Glutamatergic neuron (in vitro differentiated cells): ENCODE data around the gene GALNT7. TPM values are rescaled to one million over a fixed set of nuclear protein-coding genes. Genes with fewer than 3 reads are reported as not detected.

Experiments used
- DNase-seq: peaks from one replicate; pipeline ENCODE4 v3.0.0; 2022
- H3K27ac Mint-ChIP-seq: one replicate; pipeline ENCODE4 v1.8.0; 2020; ENCODE audit warnings: mild to moderate bottlenecking, mixed read lengths, inconsistent platforms; ENCODE audit not compliant: unreplicated experiment
- H3K27me3 Mint-ChIP-seq: one replicate; pipeline ENCODE4 v1.8.0; 2020; ENCODE audit warnings: mild to moderate bottlenecking, moderate library complexity, mixed read lengths, inconsistent platforms; ENCODE audit not compliant: unreplicated experiment
- H3K36me3 Mint-ChIP-seq: one replicate; pipeline ENCODE4 v1.8.0; 2020; ENCODE audit warnings: mild to moderate bottlenecking, mixed read lengths, inconsistent platforms; ENCODE audit not compliant: unreplicated experiment
- H3K4me1 Mint-ChIP-seq: one replicate; pipeline ENCODE4 v1.8.0; 2020; ENCODE audit warnings: mild to moderate bottlenecking, low read depth, mixed read lengths, inconsistent platforms; ENCODE audit not compliant: unreplicated experiment
- H3K4me3 Mint-ChIP-seq: one replicate; pipeline ENCODE4 v1.8.0; 2020; ENCODE audit warnings: mild to moderate bottlenecking, mixed read lengths, inconsistent platforms; ENCODE audit not compliant: unreplicated experiment
- H3K9me3 Mint-ChIP-seq: one replicate; pipeline ENCODE4 v1.8.0; 2020; ENCODE audit warnings: mild to moderate bottlenecking, moderate library complexity, mixed read lengths, inconsistent platforms; ENCODE audit not compliant: unreplicated experiment
- total RNA-seq: library from RNA; stranded (reverse); fragmentation: NEBNext Ultra II Directional; extraction: Animal tissue kit (Norgen Biotek cat#: 25700); gene quantifications from one replicate; pipeline ENCODE4 v1.2.1, GENCODE V29; 2021; ENCODE audit not compliant: unreplicated experiment
- TF ChIP-seq, protein P1 (sequence below): fragments of 200-600 bp; sonication (generic); IDR thresholded peaks from one replicate; pipeline ENCODE4 v1.5.0; 2021; ENCODE audit not compliant: partially characterized antibody, unreplicated experiment

Gene GALNT7
- total RNA-seq, 1 donor from 2014 or later = 17.9 TPM

- Mint-ChIP-seq H3K4me3 (no peak overlapping the region), H3K27ac (no peak overlapping the region), H3K36me3 (no peaks in the 10 kb centered on the region), H3K9me3 (no peaks in the 10 kb centered on the region), H3K4me1 (no peaks in the 10 kb centered on the region), H3K27me3 (no peaks in the 10 kb centered on the region)
- TF ChIP-seq, protein P1, sequence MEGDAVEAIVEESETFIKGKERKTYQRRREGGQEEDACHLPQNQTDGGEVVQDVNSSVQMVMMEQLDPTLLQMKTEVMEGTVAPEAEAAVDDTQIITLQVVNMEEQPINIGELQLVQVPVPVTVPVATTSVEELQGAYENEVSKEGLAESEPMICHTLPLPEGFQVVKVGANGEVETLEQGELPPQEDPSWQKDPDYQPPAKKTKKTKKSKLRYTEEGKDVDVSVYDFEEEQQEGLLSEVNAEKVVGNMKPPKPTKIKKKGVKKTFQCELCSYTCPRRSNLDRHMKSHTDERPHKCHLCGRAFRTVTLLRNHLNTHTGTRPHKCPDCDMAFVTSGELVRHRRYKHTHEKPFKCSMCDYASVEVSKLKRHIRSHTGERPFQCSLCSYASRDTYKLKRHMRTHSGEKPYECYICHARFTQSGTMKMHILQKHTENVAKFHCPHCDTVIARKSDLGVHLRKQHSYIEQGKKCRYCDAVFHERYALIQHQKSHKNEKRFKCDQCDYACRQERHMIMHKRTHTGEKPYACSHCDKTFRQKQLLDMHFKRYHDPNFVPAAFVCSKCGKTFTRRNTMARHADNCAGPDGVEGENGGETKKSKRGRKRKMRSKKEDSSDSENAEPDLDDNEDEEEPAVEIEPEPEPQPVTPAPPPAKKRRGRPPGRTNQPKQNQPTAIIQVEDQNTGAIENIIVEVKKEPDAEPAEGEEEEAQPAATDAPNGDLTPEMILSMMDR = no peak
- no peak for DNase-seq
Measured at GRCh38 chr4:173316060-173316459, 147.4 kb downstream of the GALNT7 start.

DNA sequence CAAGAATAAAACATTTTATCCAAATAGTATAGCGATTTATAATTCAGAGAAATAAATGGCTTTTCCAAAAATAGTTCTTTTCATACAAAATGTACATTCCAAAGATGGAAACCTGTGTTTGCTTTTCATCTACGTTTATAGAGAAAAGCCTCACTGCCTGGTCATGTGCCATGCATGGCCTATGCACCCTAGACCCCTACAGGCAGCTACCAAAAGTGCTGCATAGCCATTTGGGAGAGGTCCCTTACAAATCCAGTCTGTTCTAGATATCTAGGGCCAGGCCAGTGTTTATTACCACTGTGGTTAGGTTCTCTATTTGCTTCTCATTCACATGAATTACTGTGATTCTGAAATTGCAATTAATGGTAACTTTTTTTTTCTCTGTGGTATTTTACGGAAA is 148.4 kb downstream of the GALNT7 start:
- TF ChIP-seq, protein P1 = peak; percentile 48
- Mint-ChIP-seq H3K4me1 (no peaks in the 10 kb centered on the region), H3K27me3 (no peaks in the 10 kb centered on the region), H3K27ac (no peak overlapping the region), H3K36me3 (no peaks in the 10 kb centered on the region), H3K4me3 (no peak overlapping the region), H3K9me3 (no peaks in the 10 kb centered on the region)
- DNase-seq = peak; percentile 24

- Mint-ChIP-seq H3K4me1 (no peaks in the 10 kb centered on the region), H3K4me3 (no peak overlapping the region), H3K27me3 (no peaks in the 10 kb centered on the region), H3K27ac (no peak overlapping the region), H3K36me3 (no peaks in the 10 kb centered on the region), H3K9me3 (no peaks in the 10 kb centered on the region)
- DNase-seq = no peak
- TF ChIP-seq, protein P1 = no peak
Measured at GRCh38 chr4:173318240-173318639, 149.6 kb downstream of the GALNT7 start.

GRCh38 chr4:173318648-173319211 is 150.1 kb downstream of the GALNT7 start:
- no peak for DNase-seq
- H3K4me1 Mint-ChIP-seq = no peaks in the 10 kb centered on the region
- H3K27me3 Mint-ChIP-seq = no peaks in the 10 kb centered on the region
- H3K9me3 Mint-ChIP-seq = no peaks in the 10 kb centered on the region
- no peak overlapping the region for H3K4me3 Mint-ChIP-seq
- no peak overlapping the region for H3K27ac Mint-ChIP-seq
- TF ChIP-seq, protein P1 = peak; percentile 64
- no peaks in the 10 kb centered on the region for H3K36me3 Mint-ChIP-seq

DNA sequence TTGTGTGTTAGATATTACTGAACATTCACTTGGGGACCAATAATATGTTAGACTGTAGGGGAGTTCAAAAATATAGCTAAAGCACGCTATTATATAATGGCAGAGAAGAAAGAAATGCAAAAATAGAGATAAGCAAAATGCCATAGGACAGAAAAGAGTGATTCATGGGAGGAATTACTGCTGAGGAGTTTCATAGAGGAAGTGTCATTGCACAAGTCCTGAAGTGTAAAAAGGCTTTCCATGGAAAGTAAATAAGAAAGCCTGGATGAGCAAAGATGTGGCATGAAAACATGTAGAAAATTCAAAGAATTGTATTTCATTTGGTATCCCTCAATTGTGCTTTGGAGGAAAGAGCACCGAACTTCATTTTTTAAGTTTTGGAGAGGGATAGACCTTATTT is 151.1 kb downstream of the GALNT7 start:
- no peak overlapping the region for H3K4me3 Mint-ChIP-seq
- no peak for DNase-seq
- no peak overlapping the region for H3K27ac Mint-ChIP-seq
- H3K36me3 Mint-ChIP-seq = no peaks in the 10 kb centered on the region
- H3K27me3 Mint-ChIP-seq = no peaks in the 10 kb centered on the region
- no peaks in the 10 kb centered on the region for H3K9me3 Mint-ChIP-seq
- TF ChIP-seq, protein P1 = no peak
- no peaks in the 10 kb centered on the region for H3K4me1 Mint-ChIP-seq
